GM21367 (cell line): Measurements from ENCODE around the gene LRATD1.

Experiments
- ATAC-seq: cut with Tn5 transposase; IDR thresholded peaks from one replicate; pipeline ENCODE4 v1.9.1; 2021; ENCODE audit not compliant: unreplicated experiment

LRATD1 gene

GRCh38 chr2:14633061-14633460, 544 bp downstream of the LRATD1 start:
- no peak for ATAC-seq

- ATAC-seq = no peak
Observed at GRCh38 chr2:14633461-14634181, 1.1 kb downstream of the LRATD1 start.

GRCh38 chr2:14634182-14634488, 1.6 kb downstream of the LRATD1 start:
- ATAC-seq = no peak

- peak; percentile 66 for ATAC-seq
Observed at GRCh38 chr2:14634489-14635390, 2.2 kb downstream of the LRATD1 start.

- no peak for ATAC-seq
Observed at GRCh38 chr2:14635391-14635871, 2.9 kb downstream of the LRATD1 start.

- no peak for ATAC-seq
Observed at GRCh38 chr2:14638488-14638887, 6.0 kb downstream of the LRATD1 start.

GRCh38 chr2:14641116-14641515, 8.6 kb downstream of the LRATD1 start:
- no peak for ATAC-seq

GRCh38 chr2:14642499-14642898, 10.0 kb downstream of the LRATD1 start:
- no peak for ATAC-seq

- no peak for ATAC-seq
Observed at GRCh38 chr2:14647714-14648113, 15.2 kb downstream of the LRATD1 start.

- ATAC-seq = no peak
Observed at GRCh38 chr2:14650066-14650465, 17.5 kb downstream of the LRATD1 start.

GRCh38 chr2:14654835-14655282, 22.3 kb downstream of the LRATD1 start:
- peak; percentile 85 for ATAC-seq

- ATAC-seq = no peak
Observed at GRCh38 chr2:14656146-14656545, 23.6 kb downstream of the LRATD1 start.

- ATAC-seq = no peak
Observed at GRCh38 chr2:14661163-14661562, 28.6 kb downstream of the LRATD1 start.

GRCh38 chr2:14673351-14673875, 40.9 kb downstream of the LRATD1 start:
- no peak for ATAC-seq

GRCh38 chr2:14675489-14675888, 43.0 kb downstream of the LRATD1 start:
- no peak for ATAC-seq

GRCh38 chr2:14676371-14676770, 43.9 kb downstream of the LRATD1 start:
- no peak for ATAC-seq

- ATAC-seq = no peak
Observed at GRCh38 chr2:14677039-14677438, 44.5 kb downstream of the LRATD1 start.

- no peak for ATAC-seq
Observed at GRCh38 chr2:14678761-14679160, 46.2 kb downstream of the LRATD1 start.

GRCh38 chr2:14681608-14682007, 49.1 kb downstream of the LRATD1 start:
- no peak for ATAC-seq
